H1 (cell line): Measurements from ENCODE around the gene FGF3. TPM values are rescaled to one million over a fixed set of nuclear protein-coding genes. Genes with fewer than 3 reads are reported as not detected.

ENCODE experiments used
- CTCF ChIA-PET: fragments of 300-600 bp; sonication (Branson Sonifier 250); formaldehyde crosslinking; loops from one replicate; lab custom pipeline; 2021; ENCODE audit not compliant: partially characterized antibody; lab: Charles Lee
- POLR2A ChIA-PET: fragments of 300-600 bp; sonication (Branson Sonifier 250); formaldehyde crosslinking; loops from one replicate; lab custom pipeline; 2021; ENCODE audit warnings: inconsistent platforms; ENCODE audit not compliant: partially characterized antibody; lab: Charles Lee
- DNase-seq, 2 experiments: peaks; one replicate each; pipeline versions ENCODE4 v3.0.0 to v3.0.0-alpha.2; 2010 to 2022; ENCODE audit warnings: low spot score in 2 of 2, low read depth in 1 of 2, mixed read lengths in 1 of 2
- FAIRE-seq: peaks from 2 replicates; lab custom pipeline; 2011; peaks lifted over from hg19 to GRCh38; lab: Jason Lieb, UNC
- H2AFZ ChIP-seq: 2 replicates; pipeline ENCODE4 v1.8.1; 2012; ENCODE audit warnings: low read length, inconsistent platforms
- H2AK5ac ChIP-seq: 2 replicates; pipeline ENCODE4 v1.6.1; 2013; ENCODE audit warnings: low read depth, low read length
- H2BK120ac ChIP-seq: replicated peaks from 2 replicates; pipeline ENCODE3; 2013; ENCODE audit warnings: low read depth, low read length, inconsistent platforms
- H2BK12ac ChIP-seq: 2 replicates; pipeline ENCODE4 v1.6.1; 2013; ENCODE audit warnings: low read depth, low read length
- H2BK15ac ChIP-seq: 2 replicates; pipeline ENCODE4 v1.6.1; 2013; ENCODE audit warnings: low read length
- H2BK20ac ChIP-seq: 2 replicates; pipeline ENCODE4 v1.6.1; 2013; ENCODE audit warnings: low read length
- H2BK5ac ChIP-seq: 2 replicates; pipeline ENCODE4 v1.6.1; 2013; ENCODE audit warnings: low read depth, low read length
- H3K14ac ChIP-seq: 2 replicates; pipeline ENCODE4 v1.6.1; 2013; ENCODE audit warnings: inconsistent platforms; ENCODE audit not compliant: insufficient read length
- H3K18ac ChIP-seq: 2 replicates; pipeline ENCODE4 v1.6.1; 2013; ENCODE audit warnings: low read length; ENCODE audit errors: extremely low read depth
- H3K23ac ChIP-seq: 2 replicates; pipeline ENCODE4 v1.6.1; 2013; ENCODE audit warnings: inconsistent platforms; ENCODE audit not compliant: insufficient read length
- H3K23me2 ChIP-seq: 2 replicates; pipeline ENCODE4 v1.6.1; 2013; ENCODE audit warnings: low read depth, low read length
- H3K27ac ChIP-seq: 2 replicates; pipeline ENCODE4 v1.6.1; 2011; ENCODE audit warnings: low read depth, low read length, inconsistent platforms
- H3K27me3 ChIP-seq, 4 experiments: replicated peaks in 1 of 4; 1 replicate in 1 of 4; 2 replicates in 3 of 4; pipeline versions ENCODE4 v1.6.1 to v1.8.1; 2011 to 2013; ENCODE audit warnings: low read length in 3 of 4, mild to moderate bottlenecking in 3 of 4, inconsistent platforms in 2 of 4, mixed read lengths in 2 of 4, moderate library complexity in 1 of 4; ENCODE audit not compliant: control insufficient read depth in 3 of 4, insufficient read depth in 3 of 4; ENCODE audit errors: extremely low read depth in 1 of 4
- H3K36me3 ChIP-seq, 4 experiments: 2 replicates each; pipeline versions ENCODE4 v1.6.1 to v1.8.1; 2011 to 2013; ENCODE audit warnings: mild to moderate bottlenecking in 4 of 4, low read length in 3 of 4, moderate library complexity in 2 of 4, control low read depth in 1 of 4, inconsistent platforms in 1 of 4; ENCODE audit not compliant: insufficient read depth in 4 of 4, control insufficient read depth in 2 of 4
- H3K4ac ChIP-seq: replicated peaks from 2 replicates; pipeline ENCODE3; 2013; ENCODE audit warnings: low read length, low read depth, mixed read lengths, inconsistent platforms; ENCODE audit not compliant: insufficient read length
- H3K4me1 ChIP-seq, 4 experiments: replicated peaks in 1 of 4; 1 replicate in 1 of 4; 2 replicates in 3 of 4; pipeline versions ENCODE4 v1.6.1 to v1.8.1; 2011 to 2013; ENCODE audit warnings: low read length in 3 of 4, inconsistent platforms in 2 of 4, mixed read lengths in 1 of 4; ENCODE audit not compliant: insufficient read depth in 4 of 4, control insufficient read depth in 3 of 4
- H3K4me2 ChIP-seq, 2 experiments: 2 replicates each; pipeline versions ENCODE4 v1.6.1 to v1.8.1; 2011 to 2013; ENCODE audit warnings: low read depth in 2 of 2, low read length in 2 of 2, control low read depth in 1 of 2, inconsistent platforms in 1 of 2, mild to moderate bottlenecking in 1 of 2; ENCODE audit not compliant: insufficient read depth in 1 of 2
- H3K4me3 ChIP-seq, 4 experiments: fragments of 200-600, 300-600 bp in 1 of 4; sonication (generic), shearing (Covaris generic), sonication (Bioruptor Twin) in 1 of 4; 2 replicates each; pipeline versions ENCODE4 v1.5.1 to v1.8.1; 2011 to 2016; ENCODE audit warnings: low read length in 4 of 4, low read depth in 3 of 4, control low read depth in 2 of 4, inconsistent platforms in 2 of 4, mild to moderate bottlenecking in 2 of 4, mixed read lengths in 1 of 4, moderate library complexity in 1 of 4; ENCODE audit not compliant: insufficient read depth in 2 of 4; ENCODE audit errors: extremely low read depth in 1 of 4
- H3K56ac ChIP-seq: replicated peaks from 2 replicates; pipeline ENCODE3; 2013; ENCODE audit warnings: low read depth, mild to moderate bottlenecking, mixed read lengths, low read length, inconsistent platforms; ENCODE audit not compliant: insufficient read length
- H3K79me1 ChIP-seq: 2 replicates; pipeline ENCODE4 v1.6.1; 2013; ENCODE audit warnings: low read depth, low read length, control low read depth
- H3K79me2 ChIP-seq, 2 experiments: 2 replicates each; pipeline versions ENCODE4 v1.6.1 to v1.8.1; 2012 to 2013; ENCODE audit warnings: low read length in 2 of 2, mild to moderate bottlenecking in 2 of 2, inconsistent platforms in 1 of 2; ENCODE audit not compliant: insufficient read depth in 2 of 2, control insufficient read depth in 1 of 2
- H3K9ac ChIP-seq, 4 experiments: replicated peaks in 1 of 4; 1 replicate in 1 of 4; 2 replicates in 3 of 4; pipeline versions ENCODE4 v1.6.1 to v1.8.1; 2011 to 2013; ENCODE audit warnings: low read depth in 3 of 4, low read length in 3 of 4, control low read depth in 2 of 4, mild to moderate bottlenecking in 2 of 4, moderate library complexity in 2 of 4, inconsistent platforms in 1 of 4; ENCODE audit errors: extremely low read depth in 1 of 4
- H3K9me3 ChIP-seq, 2 experiments: 2 replicates each; pipeline versions ENCODE4 v1.6.1 to v1.8.1; 2012 to 2013; ENCODE audit warnings: mild to moderate bottlenecking in 2 of 2, moderate library complexity in 2 of 2, control low read depth in 1 of 2, inconsistent platforms in 1 of 2, low read depth in 1 of 2, low read length in 1 of 2, mixed read lengths in 1 of 2; ENCODE audit not compliant: insufficient read depth in 2 of 2
- H4K20me1 ChIP-seq, 2 experiments: replicated peaks in 1 of 2; 2 replicates each; pipeline versions ENCODE3 to v1.8.1; 2011 to 2013; ENCODE audit warnings: inconsistent platforms in 2 of 2, low read length in 2 of 2, mild to moderate bottlenecking in 1 of 2; ENCODE audit not compliant: insufficient read depth in 2 of 2, control insufficient read depth in 1 of 2
- H4K5ac ChIP-seq: 2 replicates; pipeline ENCODE4 v1.6.1; 2013; ENCODE audit warnings: low read length, low read depth, mixed read lengths, inconsistent platforms; ENCODE audit not compliant: insufficient read length
- H4K8ac ChIP-seq: 2 replicates; pipeline ENCODE4 v1.8.0; 2013; ENCODE audit warnings: mild to moderate bottlenecking, moderate library complexity, low read length, inconsistent platforms; ENCODE audit not compliant: insufficient read depth; ENCODE audit errors: extremely low read depth
- H4K91ac ChIP-seq: replicated peaks from 2 replicates; pipeline ENCODE3; 2013; ENCODE audit warnings: low read length, mixed read lengths, inconsistent platforms; ENCODE audit not compliant: insufficient read length
- BCL11A ChIP-seq, 2 experiments: IDR thresholded peaks; one replicate each; pipeline ENCODE4 v1.6.1; 2011; ENCODE audit warnings: low read depth in 2 of 2, low read length in 2 of 2, mild to moderate bottlenecking in 2 of 2
- CEBPB ChIP-seq: IDR thresholded peaks from 2 replicates; pipeline ENCODE4 v1.6.1; 2012; ENCODE audit warnings: low read depth, low read length
- CHD1 ChIP-seq: IDR thresholded peaks from 2 replicates; pipeline ENCODE4 v1.6.1; 2012; ENCODE audit warnings: low read depth, low read length, improper control_type of control experiment
- CTBP2 ChIP-seq: IDR thresholded peaks from 2 replicates; pipeline ENCODE4 v1.7.0; 2011; ENCODE audit warnings: borderline replicate concordance, mild to moderate bottlenecking, moderate library complexity, mixed read lengths, low read length; ENCODE audit not compliant: insufficient read depth, insufficient read length
- EGR1 ChIP-seq: IDR thresholded peaks from 2 replicates; pipeline ENCODE4 v1.6.1; 2011; ENCODE audit warnings: low read depth, low read length, borderline replicate concordance
- KDM5A ChIP-seq: fragments of 200-600 bp; IDR thresholded peaks from 2 replicates; pipeline ENCODE4 v1.7.1; 2012; ENCODE audit warnings: mild to moderate bottlenecking, low read length, inconsistent platforms, mixed read lengths
- MAFK ChIP-seq: IDR thresholded peaks from 2 replicates; pipeline ENCODE4 v1.6.1; 2012; ENCODE audit warnings: low read depth, mild to moderate bottlenecking, improper control_type of control experiment, low read length
- MAX ChIP-seq: IDR thresholded peaks from 2 replicates; pipeline ENCODE4 v1.6.1; 2012; ENCODE audit warnings: inconsistent platforms
- NRF1 ChIP-seq: IDR thresholded peaks from 2 replicates; pipeline ENCODE4 v1.6.1; 2011; ENCODE audit warnings: mild to moderate bottlenecking, low read depth, low read length, improper control_type of control experiment
- SIX5 ChIP-seq: IDR thresholded peaks from 2 replicates; pipeline ENCODE4 v1.6.1; 2011; ENCODE audit warnings: mild to moderate bottlenecking, low read depth, low read length
- ZNF274 ChIP-seq: IDR thresholded peaks from 2 replicates; pipeline ENCODE4 v1.7.0; 2012; ENCODE audit warnings: low read length, borderline replicate concordance; ENCODE audit errors: extremely low read depth
- polyA plus RNA-seq, 7 experiments: library from polyadenylated mRNA; depleted of rRNA in 3 of 7; stranded (reverse) in 5 of 7; unstranded in 2 of 7; fragments of >200 nt in 5 of 7; fragments of 200-250 nt in 2 of 7; gene quantifications; 1 replicate in 5 of 7; 2 replicates in 1 of 7; 4 replicates in 1 of 7; pipeline versions ENCODE4 v1.2.1 to v1.2.3, GENCODE V29; 2011 to 2013; ENCODE audit warnings: missing spikeins in 2 of 7, mixed read lengths in 2 of 7
- total RNA-seq: library from RNA; stranded (reverse); fragmentation: NEBNext Ultra II Directional; extraction: Animal tissue kit (Norgen Biotek cat#: 25700); gene quantifications from 2 replicates; pipeline ENCODE4 v1.2.1, GENCODE V29; 2021
- TF ChIP-seq, protein P1 (sequence below): IDR thresholded peaks from 2 replicates; pipeline ENCODE4 v1.6.1; 2011; ENCODE audit warnings: low read depth, mild to moderate bottlenecking, low read length; ENCODE audit not compliant: insufficient read depth

Gene FGF3
- total and polyA plus RNA-seq, 2 of the 8 experiments (the other 6 are each of a cell fraction or from before 2014, with no cell fraction given) = not detected

GRCh38 chr11:69803604-69804218 lies 15.5 kb downstream of the FGF3 start:
- H3K9me3 ChIP-seq = peaks cover 4 to 5% of the 10 kb centered on the region in 2 experiments; a peak in 3 of 4 replicates
- no peak overlapping the region for H2AFZ ChIP-seq
- H2BK12ac ChIP-seq = no peak overlapping the region
- H3K56ac ChIP-seq = peak overlapping the region; percentile 88
- POLR2A ChIA-PET = no interaction called here
- no peak overlapping the region for H3K18ac ChIP-seq
- TF ChIP-seq SIX5 (no peak), ZNF274 (no peak), NRF1 (no peak), CTBP2 (no peak), CEBPB (no peak), EGR1 (no peak), MAX (no peak), MAFK (no peak), CHD1 (no peak), KDM5A (no peak), BCL11A (IDR thresholded peaks at IDR 0.05; ENCODE audit: low read depth in 2 of 2, low read length in 2 of 2) (no peak)
- TF ChIP-seq, protein P1, sequence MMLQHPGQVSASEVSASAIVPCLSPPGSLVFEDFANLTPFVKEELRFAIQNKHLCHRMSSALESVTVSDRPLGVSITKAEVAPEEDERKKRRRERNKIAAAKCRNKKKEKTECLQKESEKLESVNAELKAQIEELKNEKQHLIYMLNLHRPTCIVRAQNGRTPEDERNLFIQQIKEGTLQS = no peak
- TF ChIP-seq, all 59 proteins: peak for 0
- no peak overlapping the region for H4K91ac ChIP-seq
- no peak overlapping the region for H3K23ac ChIP-seq
- H3K14ac ChIP-seq = no peak overlapping the region
- H3K4me1 ChIP-seq = peaks cover 0 to 2% (median under 1%) of the 10 kb centered on the region in 4 experiments; a peak in 4 of 7 replicates
- CTCF ChIA-PET = interaction anchor here (0.6 kb wide), 2 partner anchors 37 to 62 kb away, joined by 3 read pairs; no protein-coding TSS in a partner anchor
- no peak overlapping the region for H2BK20ac ChIP-seq
- FAIRE-seq (no peak), DNase-seq (no peak)
- peaks cover 9% of the 10 kb centered on the region; the same call in 1 of the 2 replicates for H3K23me2 ChIP-seq
- no peak overlapping the region for H3K4me2 ChIP-seq
- no peak overlapping the region for H4K5ac ChIP-seq
- no peaks in the 10 kb centered on the region for H3K79me2 ChIP-seq
- H2BK15ac ChIP-seq = no peak overlapping the region
- no peak overlapping the region for H4K8ac ChIP-seq
- H3K4ac ChIP-seq = no peak overlapping the region
- no peaks in the 10 kb centered on the region for H3K79me1 ChIP-seq
- no peak overlapping the region for H3K4me3 ChIP-seq
- H3K27ac ChIP-seq = no peak overlapping the region
- H3K36me3 ChIP-seq = no peaks in the 10 kb centered on the region
- no peak overlapping the region for H2BK120ac ChIP-seq
- H3K9ac ChIP-seq = no peak overlapping the region
- peaks cover 0 to 4% (median 1%) of the 10 kb centered on the region in 4 experiments; a peak in 2 of 7 replicates for H3K27me3 ChIP-seq
- H2AK5ac ChIP-seq = peak overlapping the region; percentile 70; the same call in 1 of the 2 replicates
- no peak overlapping the region for H2BK5ac ChIP-seq
- peaks cover 0 to 7% of the 10 kb centered on the region in 2 experiments for H4K20me1 ChIP-seq
